PFSK-1 (cell line): ENCODE results near the gene CTSF.

Experiments used
- FOXP2 ChIP-seq: optimal IDR thresholded peaks from 2 replicates; pipeline ENCODE3; 2011; ENCODE audit warnings: borderline replicate concordance, control low read depth, inconsistent platforms; ENCODE audit not compliant: insufficient read depth; ENCODE audit errors: extremely low read length, extremely low read depth
- POLR2AphosphoS5 ChIP-seq: IDR thresholded peaks from 2 replicates; pipeline ENCODE4 v1.6.1; 2012; ENCODE audit warnings: low read depth, mild to moderate bottlenecking, control low read depth, low read length, moderate library complexity
- REST ChIP-seq, 2 experiments: IDR thresholded peaks; 2 replicates each; pipeline versions ENCODE4 v1.6.1 to v1.8.0; 2011 to 2012; ENCODE audit warnings: low read depth in 2 of 2, low read length in 2 of 2, control low read depth in 1 of 2, inconsistent platforms in 1 of 2, mild to moderate bottlenecking in 1 of 2, moderate library complexity in 1 of 2; ENCODE audit not compliant: insufficient read depth in 1 of 2
- SIN3A ChIP-seq: IDR thresholded peaks from 2 replicates; pipeline ENCODE4 v1.6.1; 2012; ENCODE audit warnings: mild to moderate bottlenecking, low read length, moderate library complexity, borderline replicate concordance; ENCODE audit not compliant: insufficient read depth
- TAF1 ChIP-seq: IDR thresholded peaks from 2 replicates; pipeline ENCODE4 v1.6.1; 2012; ENCODE audit warnings: low read length, control low read depth, borderline replicate concordance; ENCODE audit not compliant: insufficient read depth

The CTSF gene

GRCh38 chr11:66603072-66603471, 34.7 kb upstream of the CTSF start:
- TF ChIP-seq POLR2AphosphoS5 (no peak), TAF1 (no peak), SIN3A (no peak), REST (IDR thresholded peaks at IDR 0.05; ENCODE audit: insufficient read depth in 1 of 2, low read depth in 2 of 2, low read length in 2 of 2) (no peak), FOXP2 (no peak)

- TF ChIP-seq POLR2AphosphoS5, result no peak
- TF ChIP-seq SIN3A, result no peak
- no peak for TF ChIP-seq FOXP2
- no peak for TF ChIP-seq REST (IDR thresholded peaks at IDR 0.05; ENCODE audit: insufficient read depth in 1 of 2, low read depth in 2 of 2, low read length in 2 of 2)
These were observed 32.3 kb upstream of the CTSF start for GRCh38 chr11:66600631-66601233.

- TF ChIP-seq FOXP2, result no peak
- TF ChIP-seq SIN3A, result no peak
- TF ChIP-seq POLR2AphosphoS5, result no peak
- no peak for TF ChIP-seq REST (IDR thresholded peaks at IDR 0.05; ENCODE audit: insufficient read depth in 1 of 2, low read depth in 2 of 2, low read length in 2 of 2)
- no peak for TF ChIP-seq TAF1
These were observed 31.8 kb upstream of the CTSF start for GRCh38 chr11:66600219-66600618.

GRCh38 chr11:66598993-66599392, 30.6 kb upstream of the CTSF start:
- TF ChIP-seq SIN3A (no peak), FOXP2 (no peak), POLR2AphosphoS5 (no peak), REST (IDR thresholded peaks at IDR 0.05; ENCODE audit: insufficient read depth in 1 of 2, low read depth in 2 of 2, low read length in 2 of 2) (no peak), TAF1 (no peak)

- no peak for TF ChIP-seq FOXP2
- no peak for TF ChIP-seq TAF1
- TF ChIP-seq POLR2AphosphoS5, result no peak
- no peak for TF ChIP-seq REST (IDR thresholded peaks at IDR 0.05; ENCODE audit: insufficient read depth in 1 of 2, low read depth in 2 of 2, low read length in 2 of 2)
- no peak for TF ChIP-seq SIN3A
These were observed 27.0 kb upstream of the CTSF start for GRCh38 chr11:66595245-66595904.
